Prostate gland (tissue), 2 donors: ENCODE measurements around the gene SPAG4. TPM values are rescaled to one million over a fixed set of nuclear protein-coding genes. Genes with fewer than 3 reads are reported as not detected.

ENCODE experiments used
- DNase-seq: peaks from one replicate; pipeline ENCODE4 v3.0.0-alpha.2; 2019; ENCODE audit warnings: low spot score
- H3K27ac ChIP-seq, 2 donors: fragments of 200-600 bp; sonication (generic); 2 replicates each; pipeline ENCODE4 v1.5.1; 2017 to 2019
- H3K27me3 ChIP-seq: fragments of 200-600 bp; sonication (generic); replicated peaks from 2 replicates; pipeline ENCODE4 v1.5.1; 2019; ENCODE audit not compliant: insufficient read depth
- H3K36me3 ChIP-seq, 2 donors: fragments of 200-600 bp; sonication (generic); 1 replicate in 1 of 2; 2 replicates in 1 of 2; pipeline versions ENCODE4 v1.5.1 to v1.8.1; 2017 to 2019
- H3K4me1 ChIP-seq: fragments of 200-600 bp; sonication (generic); replicated peaks from 2 replicates; pipeline ENCODE4 v1.5.1; 2019
- H3K4me3 ChIP-seq, 2 donors: fragments of 200-600 bp; sonication (generic); 2 replicates each; pipeline ENCODE4 v1.5.1; 2017 to 2019
- H3K9me3 ChIP-seq: fragments of 200-600 bp; sonication (generic); 2 replicates; pipeline ENCODE4 v1.5.1; 2017
- POLR2A ChIP-seq: fragments of 450-650 bp; IDR thresholded peaks from one replicate; pipeline ENCODE4 v1.6.1; 2016; ENCODE audit warnings: antibody characterized with exemption, mild to moderate bottlenecking
- POLR2AphosphoS5 ChIP-seq: sonication (generic); formaldehyde crosslinking; IDR thresholded peaks from one replicate; pipeline ENCODE4 v1.6.1; 2017; ENCODE audit warnings: antibody characterized with exemption
- WGBS: methylation state at CpG from one replicate; pipeline ENCODE4 v1.1.5; 2018; 5-methylcytosine and 5-hydroxymethylcytosine counted together
- intact Hi-C: fragments of 100-400 bp; cut with DNase I; formaldehyde crosslinking; loops from one replicate; pipeline ENCODE4 v1.14.2; 2022
- total RNA-seq, 2 donors: library from RNA; depleted of rRNA; stranded (reverse); fragments of >200 nt; gene quantifications; one replicate each; pipeline ENCODE4 v1.1.0, GENCODE V29; 2016
- TF ChIP-seq, protein P1 (sequence below), 4 experiments: fragments of 200-600 bp in 2 of 4; fragments of 450-650 bp in 2 of 4; sonication (generic) in 2 of 4; IDR thresholded peaks; 1 replicate in 3 of 4; 2 replicates in 1 of 4; pipeline ENCODE4 v1.5.1; 2016 to 2019; ENCODE audit warnings: antibody characterized with exemption in 4 of 4, mild to moderate bottlenecking in 2 of 4, moderate library complexity in 2 of 4

SPAG4 gene
- total RNA-seq, 2 donors from 2014 or later = 0.91 to 10.4 TPM

DNA sequence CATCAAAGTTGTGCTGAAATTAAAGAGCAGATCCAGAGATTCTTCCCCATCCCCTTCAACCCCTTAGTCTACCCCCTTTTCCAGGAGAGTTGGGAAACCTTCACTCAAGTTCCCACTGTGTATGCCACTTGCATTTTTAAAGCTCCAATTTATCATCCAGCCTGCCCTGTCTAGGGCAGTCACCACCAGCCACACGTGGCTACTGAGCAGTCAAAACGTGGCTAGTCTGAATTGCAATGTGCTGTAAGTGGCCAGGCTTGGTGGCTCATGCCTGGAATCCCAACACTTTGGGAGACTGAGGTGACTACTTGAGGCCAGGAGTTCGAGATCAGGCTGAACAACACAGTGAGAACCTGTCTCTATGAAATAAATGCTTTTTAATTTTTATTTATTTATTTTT lies 38.8 kb upstream of the SPAG4 start:
- H3K9me3 ChIP-seq = no peaks in the 10 kb centered on the region
- H3K27me3 ChIP-seq = no peaks in the 10 kb centered on the region
- no peaks in the 10 kb centered on the region for H3K4me1 ChIP-seq
- no peak overlapping the region for H3K27ac ChIP-seq
- 75% methylated on average over 3 of the region's 3 CpGs for WGBS
- intact Hi-C loops = no loop called here
- H3K36me3 ChIP-seq = no peaks in the 10 kb centered on the region
- H3K4me3 ChIP-seq = no peak overlapping the region
- no peak for DNase-seq
- no peak for TF ChIP-seq POLR2AphosphoS5
- TF ChIP-seq, protein P1, sequence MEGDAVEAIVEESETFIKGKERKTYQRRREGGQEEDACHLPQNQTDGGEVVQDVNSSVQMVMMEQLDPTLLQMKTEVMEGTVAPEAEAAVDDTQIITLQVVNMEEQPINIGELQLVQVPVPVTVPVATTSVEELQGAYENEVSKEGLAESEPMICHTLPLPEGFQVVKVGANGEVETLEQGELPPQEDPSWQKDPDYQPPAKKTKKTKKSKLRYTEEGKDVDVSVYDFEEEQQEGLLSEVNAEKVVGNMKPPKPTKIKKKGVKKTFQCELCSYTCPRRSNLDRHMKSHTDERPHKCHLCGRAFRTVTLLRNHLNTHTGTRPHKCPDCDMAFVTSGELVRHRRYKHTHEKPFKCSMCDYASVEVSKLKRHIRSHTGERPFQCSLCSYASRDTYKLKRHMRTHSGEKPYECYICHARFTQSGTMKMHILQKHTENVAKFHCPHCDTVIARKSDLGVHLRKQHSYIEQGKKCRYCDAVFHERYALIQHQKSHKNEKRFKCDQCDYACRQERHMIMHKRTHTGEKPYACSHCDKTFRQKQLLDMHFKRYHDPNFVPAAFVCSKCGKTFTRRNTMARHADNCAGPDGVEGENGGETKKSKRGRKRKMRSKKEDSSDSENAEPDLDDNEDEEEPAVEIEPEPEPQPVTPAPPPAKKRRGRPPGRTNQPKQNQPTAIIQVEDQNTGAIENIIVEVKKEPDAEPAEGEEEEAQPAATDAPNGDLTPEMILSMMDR (IDR thresholded peaks at IDR 0.05) = no peak
- TF ChIP-seq POLR2A = no peak

DNA sequence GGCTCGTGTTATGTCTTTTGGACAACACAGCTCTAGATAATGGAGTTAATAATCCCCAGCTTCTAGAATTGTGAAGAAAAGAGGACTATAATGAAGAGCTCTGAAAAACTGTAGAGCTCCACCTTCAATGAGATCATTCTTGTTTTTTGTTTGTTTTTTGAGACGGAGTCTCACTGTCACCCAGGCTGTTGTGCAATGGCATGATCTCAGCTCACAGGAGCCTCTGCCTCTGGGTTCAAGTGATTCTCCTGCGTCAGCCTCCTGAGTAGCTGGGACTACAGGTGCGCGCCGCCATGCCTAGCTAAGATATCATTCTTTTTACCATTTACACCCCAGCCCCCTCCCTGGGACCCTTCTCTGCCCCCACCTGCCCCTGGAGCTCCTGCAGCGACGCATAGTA lies 37.2 kb upstream of the SPAG4 start:
- TF ChIP-seq POLR2AphosphoS5 (no peak), POLR2A (no peak)
- TF ChIP-seq, protein P1 (IDR thresholded peaks at IDR 0.05) = no peak
- no peak for DNase-seq
- WGBS = 81% methylated on average over 8 of the region's 8 CpGs
- Histone ChIP-seq H3K4me1 (no peaks in the 10 kb centered on the region), H3K36me3 (no peaks in the 10 kb centered on the region), H3K4me3 (no peak overlapping the region), H3K27ac (no peak overlapping the region), H3K27me3 (no peaks in the 10 kb centered on the region), H3K9me3 (no peaks in the 10 kb centered on the region)
- intact Hi-C loops = no loop called here

DNA sequence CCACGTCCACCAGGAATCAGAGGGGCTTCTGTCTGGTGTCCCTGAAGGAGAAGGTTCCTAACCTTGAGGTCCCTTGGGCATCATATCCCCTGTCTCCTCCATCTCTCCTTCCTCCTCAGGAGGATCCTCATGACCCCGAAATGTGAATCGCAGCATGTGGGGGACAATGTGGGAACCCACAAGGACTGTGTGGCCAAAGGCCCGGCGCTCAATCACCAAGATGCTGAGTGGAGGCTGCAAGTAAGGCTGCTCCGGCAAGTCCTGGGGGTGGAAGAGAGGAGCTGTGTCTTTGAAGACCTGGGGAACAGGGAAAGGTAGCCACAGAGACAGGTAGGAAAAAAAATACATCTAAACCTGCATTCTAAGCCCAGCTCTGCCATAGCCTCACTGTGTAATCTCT lies 36.4 kb upstream of the SPAG4 start:
- 95% methylated on average over 6 of the region's 6 CpGs for whole genome bisulfite sequencing
- intact Hi-C loops = no loop called here
- H3K27me3 ChIP-seq = no peaks in the 10 kb centered on the region

DNA sequence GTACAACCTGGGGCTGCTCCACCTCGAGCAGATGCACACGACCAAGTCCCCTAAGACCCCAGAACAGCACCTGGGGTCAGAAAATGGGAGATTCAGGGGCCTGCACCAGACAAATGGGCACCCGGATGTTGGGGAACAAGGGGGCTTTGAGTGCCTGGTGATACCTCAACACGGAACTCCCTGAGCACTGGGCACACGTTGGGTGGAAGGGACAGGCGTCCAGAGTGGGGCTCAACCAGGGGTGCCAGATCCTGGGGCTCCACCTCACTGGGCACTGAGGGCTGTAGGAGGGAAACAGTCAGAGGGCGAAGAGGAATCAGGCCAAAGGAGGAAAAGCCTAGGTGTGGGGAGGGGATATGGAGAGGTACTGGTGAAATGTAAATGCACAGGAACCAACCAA lies 33.5 kb upstream of the SPAG4 start:
- H3K36me3 ChIP-seq = no peaks in the 10 kb centered on the region
- no peak overlapping the region for H3K27ac ChIP-seq
- no peaks in the 10 kb centered on the region for H3K9me3 ChIP-seq
- no peak overlapping the region for H3K4me3 ChIP-seq
- WGBS = 100% methylated on average over 7 of the region's 7 CpGs
- intact Hi-C loops = no loop called here
- DNase-seq = no peak
- no peaks in the 10 kb centered on the region for H3K27me3 ChIP-seq
- H3K4me1 ChIP-seq = no peaks in the 10 kb centered on the region
- TF ChIP-seq POLR2A = no peak

More for the DNA sequence above, 36.4 kb upstream of the SPAG4 start:
- H3K4me1 ChIP-seq = no peaks in the 10 kb centered on the region
- H3K4me3 ChIP-seq = no peak overlapping the region
- H3K27ac ChIP-seq = no peak overlapping the region
- TF ChIP-seq POLR2AphosphoS5 (no peak), POLR2A (no peak)
- TF ChIP-seq, protein P1 (IDR thresholded peaks at IDR 0.05) = no peak
- H3K9me3 ChIP-seq = no peaks in the 10 kb centered on the region
- DNase-seq = no peak
- no peaks in the 10 kb centered on the region for H3K36me3 ChIP-seq

DNA sequence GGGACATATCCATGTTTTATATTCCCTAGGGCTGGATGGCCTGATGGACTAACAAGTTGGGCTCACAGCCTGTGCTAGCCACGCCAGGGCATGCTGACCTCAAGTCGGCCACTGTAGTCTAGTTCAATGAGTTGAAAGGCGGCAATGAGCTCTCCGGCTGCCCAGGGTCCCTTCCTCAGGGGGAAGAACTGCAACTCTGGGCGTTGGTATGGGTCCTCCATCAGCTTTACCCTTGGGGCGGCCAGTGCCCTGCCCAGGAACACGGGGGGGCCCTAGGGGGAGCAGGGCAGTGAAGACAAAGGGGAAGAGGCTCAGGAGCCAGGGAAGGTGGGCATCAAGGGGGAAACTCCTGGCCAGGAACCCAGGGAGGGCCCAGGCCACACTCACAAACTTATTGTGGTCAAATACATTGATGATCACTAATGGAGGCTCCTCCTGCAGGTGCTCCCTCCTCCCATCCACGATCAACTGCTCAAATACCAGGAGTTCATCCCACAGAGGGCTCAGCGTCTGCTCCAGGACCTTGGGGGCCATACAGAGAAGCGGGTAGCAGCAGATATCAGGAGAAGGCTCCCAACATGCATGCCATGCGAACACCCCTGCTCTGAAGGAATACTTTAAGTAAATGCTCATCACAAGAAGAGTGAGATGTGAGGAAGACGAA lies 32.8 kb upstream of the SPAG4 start:
- intact Hi-C loops = no loop called here

More for the DNA sequence above, 32.8 kb upstream of the SPAG4 start:
- Histone ChIP-seq H3K4me1 (no peaks in the 10 kb centered on the region), H3K27ac (no peak overlapping the region), H3K36me3 (no peaks in the 10 kb centered on the region), H3K4me3 (no peak overlapping the region), H3K9me3 (no peaks in the 10 kb centered on the region), H3K27me3 (no peaks in the 10 kb centered on the region)
- 80% methylated on average over 12 of the region's 12 CpGs for WGBS
- no peak for TF ChIP-seq POLR2AphosphoS5
- TF ChIP-seq, protein P1 (IDR thresholded peaks at IDR 0.05) = no peak
- no peak for TF ChIP-seq POLR2A
- DNase-seq = no peak
